HCT116 (cell line): ENCODE results near the gene DCST2. TPM values are rescaled to one million over a fixed set of nuclear protein-coding genes. Genes with fewer than 3 reads are reported as not detected.
A peak's percentile ranks its signal among the peaks of the same experiment; 100 is the strongest.

Experiments used
- ATAC-seq: fragments of 200-7000 bp; cut with Tn5 transposase; 2 replicates; pipeline ENCODE4 v1.9.1; 2020; ENCODE audit warnings: mild to moderate bottlenecking, moderate library complexity
- BruUV-seq: library from RNA; stranded (reverse); fragments of 400-500 nt; replicated peaks from 2 replicates; lab custom pipeline; 2021; lab: Mats Ljungman, UMichigan
- CTCF ChIA-PET: fragments of 300-600 bp; sonication (Branson Sonifier 250); formaldehyde crosslinking; loops from one replicate; lab custom pipeline; 2021; ENCODE audit warnings: antibody characterized with exemption; lab: Charles Lee
- POLR2A ChIA-PET: fragments of 300-600, 350-600 bp; sonication (Branson Sonifier 250); formaldehyde crosslinking; loops from one replicate; lab custom pipeline; 2021; ENCODE audit warnings: antibody characterized with exemption; lab: Charles Lee
- RAD21 ChIA-PET, 2 experiments: fragments of 300-600 bp; sonication (Branson Sonifier 250); formaldehyde crosslinking; loops; one replicate each; lab custom pipeline; 2023; ENCODE audit warnings: low total read pairs in 2 of 2; ENCODE audit not compliant: uncharacterized antibody in 2 of 2, unreplicated experiment in 2 of 2, low non-redundant PET in 1 of 2; lab: Charles Lee
- DNase-seq: peaks from one replicate; pipeline ENCODE4 v3.0.0-alpha.2; 2010; ENCODE audit warnings: low read depth, low spot score
- H2AFZ ChIP-seq: fragments of 200-600 bp; shearing (Covaris generic), sonication (generic); 2 replicates; pipeline ENCODE4 v1.6.1; 2017; ENCODE audit warnings: low read depth, mixed run types, mixed read lengths, antibody characterized with exemption, low read length; ENCODE audit not compliant: poor library complexity, severe bottlenecking
- H3K27ac ChIP-seq: 2 replicates; pipeline ENCODE4 v1.5.1; 2012; ENCODE audit warnings: low read depth, low read length
- H3K27me3 ChIP-seq: fragments of 200-600 bp; sonication (generic); 2 replicates; pipeline ENCODE4 v1.6.1; 2016; ENCODE audit warnings: mixed run types, low read length, mixed read lengths; ENCODE audit not compliant: insufficient read depth
- H3K36me3 ChIP-seq, 2 experiments: fragments of 200-500 bp in 1 of 2; fragments of 200-600 bp in 1 of 2; sonication (Bioruptor generic) in 1 of 2; sonication (generic) in 1 of 2; 2 replicates each; pipeline versions ENCODE4 v1.5.1 to v1.6.1; 2014 to 2016; ENCODE audit warnings: low read length in 2 of 2, inconsistent platforms in 1 of 2, mixed read lengths in 1 of 2, mixed run types in 1 of 2; ENCODE audit not compliant: insufficient read depth in 2 of 2, control insufficient read depth in 1 of 2
- H3K4me1 ChIP-seq, 2 experiments: fragments of 200-600 bp in 1 of 2; sonication (generic) in 1 of 2; 2 replicates each; pipeline versions ENCODE4 v1.5.1 to v1.6.1; 2012 to 2017; ENCODE audit warnings: low read length in 2 of 2, inconsistent platforms in 1 of 2, mild to moderate bottlenecking in 1 of 2, mixed read lengths in 1 of 2, mixed run types in 1 of 2, moderate library complexity in 1 of 2; ENCODE audit not compliant: insufficient read depth in 2 of 2, control insufficient read depth in 1 of 2
- H3K4me2 ChIP-seq: fragments of 200-600 bp; sonication (generic); 2 replicates; pipeline ENCODE4 v1.6.1; 2017; ENCODE audit warnings: mixed run types, low read length, mixed read lengths
- H3K4me3 ChIP-seq, 2 experiments: fragments of 200-600 bp in 1 of 2; sonication (generic) in 1 of 2; replicated peaks in 1 of 2; 2 replicates each; pipeline ENCODE4 v1.5.1; 2011 to 2016; ENCODE audit warnings: low read length in 2 of 2, control low read depth in 1 of 2, low read depth in 1 of 2, mild to moderate bottlenecking in 1 of 2, mixed read lengths in 1 of 2, mixed run types in 1 of 2
- H3K79me2 ChIP-seq: fragments of 200-600 bp; sonication (generic); 2 replicates; pipeline ENCODE4 v1.6.1; 2017; ENCODE audit warnings: mild to moderate bottlenecking, mixed run types, low read length, moderate library complexity, mixed read lengths; ENCODE audit not compliant: insufficient read depth
- H3K9ac ChIP-seq: fragments of 200-600 bp; sonication (generic); 2 replicates; pipeline ENCODE4 v1.6.1; 2016; ENCODE audit warnings: low read length, mixed read lengths
- H3K9me2 ChIP-seq: fragments of 200-600 bp; sonication (generic), shearing (Covaris generic); 2 replicates; pipeline ENCODE4 v1.6.1; 2017; ENCODE audit warnings: mixed run types, mild to moderate bottlenecking, moderate library complexity; ENCODE audit not compliant: insufficient read depth
- H3K9me3 ChIP-seq, 2 experiments: fragments of 200-500 bp in 1 of 2; fragments of 200-600 bp in 1 of 2; sonication (Bioruptor generic) in 1 of 2; sonication (generic) in 1 of 2; 2 replicates each; pipeline ENCODE4 v1.6.1; 2014 to 2017; ENCODE audit warnings: low read length in 2 of 2, mixed read lengths in 2 of 2, inconsistent platforms in 1 of 2, low read depth in 1 of 2, mild to moderate bottlenecking in 1 of 2, mixed run types in 1 of 2, moderate library complexity in 1 of 2; ENCODE audit not compliant: control insufficient read depth in 1 of 2, insufficient read depth in 1 of 2
- H4K20me1 ChIP-seq: fragments of 200-600 bp; sonication (generic), shearing (Covaris generic); 2 replicates; pipeline ENCODE4 v1.6.1; 2017; ENCODE audit warnings: mixed run types, mild to moderate bottlenecking, moderate library complexity; ENCODE audit not compliant: insufficient read depth
- CBX3 ChIP-seq: IDR thresholded peaks from 2 replicates; pipeline ENCODE4 v1.6.1; 2012; ENCODE audit warnings: low read depth
- EGR1 ChIP-seq: IDR thresholded peaks from 2 replicates; pipeline ENCODE4 v1.6.1; 2012; ENCODE audit warnings: low read depth
- ELF1 ChIP-seq: IDR thresholded peaks from 2 replicates; pipeline ENCODE4 v1.6.1; 2012; ENCODE audit warnings: low read depth, borderline replicate concordance
- POLR2A ChIP-seq: IDR thresholded peaks from 2 replicates; pipeline ENCODE4 v1.7.0; 2011; ENCODE audit warnings: borderline replicate concordance; ENCODE audit not compliant: insufficient read depth, insufficient read length; ENCODE audit errors: extremely low read depth
- POLR2AphosphoS5 ChIP-seq: IDR thresholded peaks from 2 replicates; pipeline ENCODE4 v1.6.1; 2011; ENCODE audit warnings: mild to moderate bottlenecking, low read depth, low read length, moderate library complexity
- RAD21 ChIP-seq: IDR thresholded peaks from 2 replicates; pipeline ENCODE4 v1.6.1; 2012; ENCODE audit warnings: low read depth, mild to moderate bottlenecking
- SIN3A ChIP-seq: IDR thresholded peaks from 2 replicates; pipeline ENCODE4 v1.6.1; 2012; ENCODE audit warnings: low read depth
- YY1 ChIP-seq: IDR thresholded peaks from 2 replicates; pipeline ENCODE4 v1.6.1; 2011; ENCODE audit warnings: low read length, low read depth, moderate library complexity, mild to moderate bottlenecking; ENCODE audit not compliant: insufficient replicate concordance; ENCODE audit errors: extremely low read depth
- ZFX ChIP-seq: fragments of 450-650 bp; IDR thresholded peaks from 2 replicates; pipeline ENCODE4 v1.6.1; 2017
- intact Hi-C: fragments of 100-400 bp; cut with micrococcal nuclease; formaldehyde crosslinking; loops from 2 replicates; pipeline ENCODE4 v1.10.0; 2022
- total RNA-seq: library from RNA; stranded (reverse); gene quantifications from one replicate; pipeline ENCODE4 v1.2.1, GENCODE V29; 2021; ENCODE audit not compliant: unreplicated experiment
- TF ChIP-seq, protein P1 (sequence below): IDR thresholded peaks from 2 replicates; pipeline ENCODE4 v1.6.1; 2011; ENCODE audit warnings: mild to moderate bottlenecking, low read length, moderate library complexity; ENCODE audit not compliant: insufficient replicate concordance; ENCODE audit errors: extremely low read depth
- TF ChIP-seq, protein P2 (sequence below): IDR thresholded peaks from 2 replicates; pipeline ENCODE4 v1.6.1; 2012

DCST2 gene
- total RNA-seq, 1 experiment from 2014 or later: 2.0 TPM

- H3K4me3 ChIP-seq: peak overlapping the region; percentile 90 to 94
- intact Hi-C loops: loop anchor here (5.0 kb wide), 1 partner anchor 50 kb away; the partner anchor contains the start of gene ZBTB7B
- H3K27ac ChIP-seq: peak overlapping the region; percentile 93
- H3K27me3 ChIP-seq: no peaks in the 10 kb centered on the region
- TF ChIP-seq ZFX: peak; percentile 46; the same call in 1 of the 2 replicates
- no peak for TF ChIP-seq CBX3
- H3K9me2 ChIP-seq: no peaks in the 10 kb centered on the region
- H2AFZ ChIP-seq: no peak overlapping the region
- H3K4me1 ChIP-seq: peaks cover 13 to 38% of the 10 kb centered on the region in 2 experiments
- H3K79me2 ChIP-seq: peaks cover 39% of the 10 kb centered on the region
- peak overlapping the region; percentile 90 for H3K9ac ChIP-seq
- no peaks in the 10 kb centered on the region for H4K20me1 ChIP-seq
- ChIA-PET CTCF (interaction anchor here (0.7 to 1.6 kb wide), 5 partner anchors 9 to 116 kb away, joined by 3 to 14 read pairs (median 7); no protein-coding TSS in a partner anchor), RAD21 (interaction anchor here in 1 of 2 experiments (1.1 kb wide), 1 partner anchor 10 kb away, joined by 8 read pairs; no protein-coding TSS in a partner anchor), POLR2A (no interaction called here)
- H3K4me2 ChIP-seq: peak overlapping the region; percentile 100
- peaks cover 17 to 21% of the 10 kb centered on the region in 2 experiments for H3K36me3 ChIP-seq
- no peaks in the 10 kb centered on the region for H3K9me3 ChIP-seq
- no TSS peak for BruUV-seq
- peak; percentile 27 for ATAC-seq
- DNase-seq: no peak
These were observed 18.3 kb upstream of the DCST2 start for GRCh38 chr1:155051777-155052398.

- H3K9ac ChIP-seq: peak overlapping the region; percentile 90
- ChIA-PET POLR2A (interaction anchor here (1.1 to 1.2 kb wide), 2 partner anchors 119 to 121 kb away, joined by 3 read pairs; partner anchors contain the start of gene KRTCAP2), RAD21 (interaction anchor here (0.6 to 0.9 kb wide), 2 partner anchors 34 to 96 kb away, joined by 3 to 4 read pairs; partner anchors contain the start of gene PBXIP1 (in 1 of the 2)), CTCF (interaction anchor here (0.7 to 1.6 kb wide), 22 partner anchors 10 to 382 kb away, joined by 3 to 14 read pairs (median 4); partner anchors contain the start of genes PBXIP1 and SHC1)
- H3K9me2 ChIP-seq: no peaks in the 10 kb centered on the region
- TF ChIP-seq YY1: no peak
- TF ChIP-seq ELF1: no peak
- TF ChIP-seq, protein P1, sequence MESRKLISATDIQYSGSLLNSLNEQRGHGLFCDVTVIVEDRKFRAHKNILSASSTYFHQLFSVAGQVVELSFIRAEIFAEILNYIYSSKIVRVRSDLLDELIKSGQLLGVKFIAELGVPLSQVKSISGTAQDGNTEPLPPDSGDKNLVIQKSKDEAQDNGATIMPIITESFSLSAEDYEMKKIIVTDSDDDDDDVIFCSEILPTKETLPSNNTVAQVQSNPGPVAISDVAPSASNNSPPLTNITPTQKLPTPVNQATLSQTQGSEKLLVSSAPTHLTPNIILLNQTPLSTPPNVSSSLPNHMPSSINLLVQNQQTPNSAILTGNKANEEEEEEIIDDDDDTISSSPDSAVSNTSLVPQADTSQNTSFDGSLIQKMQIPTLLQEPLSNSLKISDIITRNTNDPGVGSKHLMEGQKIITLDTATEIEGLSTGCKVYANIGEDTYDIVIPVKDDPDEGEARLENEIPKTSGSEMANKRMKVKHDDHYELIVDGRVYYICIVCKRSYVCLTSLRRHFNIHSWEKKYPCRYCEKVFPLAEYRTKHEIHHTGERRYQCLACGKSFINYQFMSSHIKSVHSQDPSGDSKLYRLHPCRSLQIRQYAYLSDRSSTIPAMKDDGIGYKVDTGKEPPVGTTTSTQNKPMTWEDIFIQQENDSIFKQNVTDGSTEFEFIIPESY: no peak
- TF ChIP-seq EGR1: no peak
- TF ChIP-seq, protein P2, sequence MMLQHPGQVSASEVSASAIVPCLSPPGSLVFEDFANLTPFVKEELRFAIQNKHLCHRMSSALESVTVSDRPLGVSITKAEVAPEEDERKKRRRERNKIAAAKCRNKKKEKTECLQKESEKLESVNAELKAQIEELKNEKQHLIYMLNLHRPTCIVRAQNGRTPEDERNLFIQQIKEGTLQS: no peak
- no peak for TF ChIP-seq SIN3A
- TF ChIP-seq POLR2AphosphoS5: peak; percentile 82
- peak; percentile 53 for TF ChIP-seq POLR2A
- peak; percentile 70; the same call in 1 of the 2 replicates for TF ChIP-seq ZFX
- TF ChIP-seq RAD21: no peak
- peak overlapping the region; percentile 90 to 94 for H3K4me3 ChIP-seq
- no peaks in the 10 kb centered on the region for H4K20me1 ChIP-seq
- H3K9me3 ChIP-seq: no peaks in the 10 kb centered on the region
- H3K4me1 ChIP-seq: peaks cover 13 to 38% of the 10 kb centered on the region in 2 experiments
- peaks cover 39% of the 10 kb centered on the region for H3K79me2 ChIP-seq
- peak overlapping the region; percentile 100 for H3K4me2 ChIP-seq
- H3K27ac ChIP-seq: peak overlapping the region; percentile 93
- H3K27me3 ChIP-seq: no peaks in the 10 kb centered on the region
- H2AFZ ChIP-seq: no peak overlapping the region
- intact Hi-C loops: loop anchor here (5.0 kb wide), 1 partner anchor 49 kb away; the partner anchor contains the start of gene ZBTB7B
- TSS peak; percentile 49 for BruUV-seq
- DNase-seq (no peak), ATAC-seq (no peak; the same call in 1 of the 2 replicates)
- peaks cover 16 to 17% of the 10 kb centered on the region in 2 experiments for H3K36me3 ChIP-seq
These were observed 17.8 kb upstream of the DCST2 start for GRCh38 chr1:155051342-155051776.
